Colonic mucosa (tissue), 4 donors: ENCODE data around the gene CUBN. TPM values are rescaled to one million over a fixed set of nuclear protein-coding genes. Genes with fewer than 3 reads are reported as not detected.

ENCODE experiments used
- DNase-seq: peaks from one replicate; pipeline ENCODE4 v3.0.0-alpha.2; 2020
- H3K27ac ChIP-seq: fragments of 200-600 bp; one replicate; pipeline ENCODE4 v1.8.0; 2021
- H3K27me3 ChIP-seq: fragments of 200-600 bp; one replicate; pipeline ENCODE4 v1.8.0; 2021
- H3K36me3 ChIP-seq: fragments of 200-600 bp; one replicate; pipeline ENCODE4 v1.8.0; 2021
- H3K4me1 ChIP-seq: fragments of 200-600 bp; one replicate; pipeline ENCODE4 v1.8.0; 2021; ENCODE audit warnings: mild to moderate bottlenecking
- H3K4me3 ChIP-seq: fragments of 200-600 bp; one replicate; pipeline ENCODE4 v1.8.0; 2021
- H3K9ac ChIP-seq, 2 donors: one replicate each; pipeline ENCODE4 v1.7.0; 2013; ENCODE audit warnings: control low read depth in 2 of 2, low read depth in 2 of 2, low read length in 2 of 2
- H3K9me3 ChIP-seq: fragments of 200-600 bp; one replicate; pipeline ENCODE4 v1.8.0; 2021
- CTCF ChIP-seq: fragments of 200-600 bp; IDR thresholded peaks from one replicate; pipeline ENCODE4 v1.8.0; 2022; ENCODE audit warnings: antibody characterized with exemption, mild to moderate bottlenecking
- intact Hi-C: fragments of 100-400 bp; cut with DNase I; formaldehyde crosslinking; loops from one replicate; pipeline ENCODE4 v1.14.1; 2022
- total RNA-seq, 2 donors: library from RNA; stranded (reverse); fragmentation: NEBNext Ultra II Directional in 1 of 2; extraction: Animal tissue kit (Norgen Biotek cat#: 25700) in 1 of 2; gene quantifications; one replicate each; pipeline ENCODE4 v1.2.1, GENCODE V29; 2021
- donor health status: healthy.
- donor health status: DM: no; HTN: no; CAD: no.
- donor health status: DM: no; HTN: no; CAD: no.

The CUBN gene
- total RNA-seq, 2 donors from 2014 or later: 0.25 to 0.42 TPM

GRCh38 chr10:17064435-17064834, 65.2 kb downstream of the CUBN start:
- no peak for DNase-seq
- Histone ChIP-seq H3K27me3 (no peaks in the 10 kb centered on the region), H3K36me3 (no peaks in the 10 kb centered on the region), H3K4me1 (no peaks in the 10 kb centered on the region), H3K9me3 (no peaks in the 10 kb centered on the region), H3K9ac (no peak overlapping the region), H3K4me3 (no peak overlapping the region), H3K27ac (no peak overlapping the region)
- no peak for TF ChIP-seq CTCF
- intact Hi-C loops: no loop called here

GRCh38 chr10:17062955-17063484, 66.6 kb downstream of the CUBN start:
- DNase-seq: no peak
- peak overlapping the region; percentile 29 for H3K27ac ChIP-seq
- no peak for TF ChIP-seq CTCF

GRCh38 chr10:17062493-17062892, 67.1 kb downstream of the CUBN start:
- Histone ChIP-seq H3K4me3 (no peak overlapping the region), H3K36me3 (no peaks in the 10 kb centered on the region), H3K27ac (peak overlapping the region; percentile 29), H3K9ac (no peak overlapping the region), H3K4me1 (no peaks in the 10 kb centered on the region), H3K9me3 (no peaks in the 10 kb centered on the region), H3K27me3 (no peaks in the 10 kb centered on the region)
- intact Hi-C loops: no loop called here
- no peak for TF ChIP-seq CTCF
- DNase-seq: no peak

More at GRCh38 chr10:17062955-17063484, 66.6 kb downstream of the CUBN start:
- Histone ChIP-seq H3K36me3 (no peaks in the 10 kb centered on the region), H3K4me3 (no peak overlapping the region), H3K27me3 (no peaks in the 10 kb centered on the region), H3K4me1 (no peaks in the 10 kb centered on the region), H3K9me3 (no peaks in the 10 kb centered on the region), H3K9ac (no peak overlapping the region)
- intact Hi-C loops: no loop called here

- H3K9ac ChIP-seq: no peak overlapping the region
Measured at GRCh38 chr10:17062009-17062408, 67.6 kb downstream of the CUBN start.

GRCh38 chr10:17061418-17061817, 68.2 kb downstream of the CUBN start:
- no peak for TF ChIP-seq CTCF
- Histone ChIP-seq H3K4me1 (no peaks in the 10 kb centered on the region), H3K9me3 (no peaks in the 10 kb centered on the region), H3K9ac (no peak overlapping the region), H3K27ac (no peak overlapping the region), H3K4me3 (no peak overlapping the region), H3K27me3 (no peaks in the 10 kb centered on the region), H3K36me3 (no peaks in the 10 kb centered on the region)
- intact Hi-C loops: no loop called here
- DNase-seq: no peak

More at GRCh38 chr10:17062009-17062408, 67.6 kb downstream of the CUBN start:
- DNase-seq: no peak
- intact Hi-C loops: no loop called here
- H3K27me3 ChIP-seq: no peaks in the 10 kb centered on the region
- H3K4me3 ChIP-seq: no peak overlapping the region
- TF ChIP-seq CTCF: no peak
- H3K4me1 ChIP-seq: no peaks in the 10 kb centered on the region
- H3K27ac ChIP-seq: no peak overlapping the region
- H3K9me3 ChIP-seq: no peaks in the 10 kb centered on the region
- H3K36me3 ChIP-seq: no peaks in the 10 kb centered on the region
